CD4-positive, alpha-beta T cell treated with Interleukin-4 for 1 hour (primary cell): ENCODE data around the gene IL4.
A peak's percentile ranks its signal among the peaks of the same experiment; 100 is the strongest.

Experiments used
- DNase-seq, 2 donors: peaks; one replicate each; pipeline ENCODE4 v3.0.0-alpha.2; 2020 to 2022

IL4 gene

DNA sequence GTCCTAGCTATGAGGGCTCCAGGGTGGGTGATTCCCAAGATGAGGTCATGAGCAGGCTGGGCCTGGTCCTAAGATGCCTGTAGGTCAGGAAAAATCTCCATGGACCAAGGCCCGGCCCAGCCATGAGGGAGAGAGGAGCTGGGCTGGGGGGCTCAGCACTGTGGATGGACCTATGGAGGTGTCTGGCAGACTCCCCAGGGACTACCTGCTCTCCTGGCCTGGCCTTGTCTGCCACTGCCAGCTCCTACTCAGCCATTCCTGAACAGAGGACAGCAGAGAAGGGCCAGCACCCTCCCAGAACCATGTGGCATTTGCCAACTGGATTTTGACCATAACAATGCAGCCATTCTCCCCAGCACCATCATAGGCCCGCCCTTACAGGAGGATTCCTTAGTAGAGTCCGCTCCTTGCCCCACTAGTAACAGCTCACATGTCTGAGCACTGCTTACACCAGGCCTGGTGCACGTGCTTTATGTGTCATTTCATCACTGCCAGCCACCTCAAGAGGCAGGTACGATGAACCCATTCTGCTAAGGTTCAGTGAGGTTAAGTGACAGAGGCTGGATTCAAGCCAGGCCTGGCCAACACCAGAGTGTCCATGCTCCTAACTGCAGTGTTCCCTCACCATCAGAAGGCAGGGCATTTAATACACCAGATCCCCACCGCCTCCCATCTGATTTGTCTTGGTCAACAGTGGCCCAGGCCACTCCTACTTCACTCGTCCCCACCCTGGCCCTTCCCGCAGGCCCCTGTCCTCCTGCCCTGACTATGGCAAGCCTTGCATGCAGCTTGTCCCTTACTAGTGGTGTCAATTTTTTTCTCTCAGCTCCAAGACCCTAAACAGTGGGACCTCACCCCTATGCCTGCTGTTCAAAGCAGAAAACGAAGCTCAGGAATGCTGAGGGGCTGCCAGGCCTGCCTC lies 15.1 kb upstream of the IL4 start:
- no peak for DNase-seq

- DNase-seq = no peak
Observed at GRCh38 chr5:132659598-132660493, 13.9 kb upstream of the IL4 start.

GRCh38 chr5:132661231-132662003 lies 12.4 kb upstream of the IL4 start:
- DNase-seq = no peak

DNA sequence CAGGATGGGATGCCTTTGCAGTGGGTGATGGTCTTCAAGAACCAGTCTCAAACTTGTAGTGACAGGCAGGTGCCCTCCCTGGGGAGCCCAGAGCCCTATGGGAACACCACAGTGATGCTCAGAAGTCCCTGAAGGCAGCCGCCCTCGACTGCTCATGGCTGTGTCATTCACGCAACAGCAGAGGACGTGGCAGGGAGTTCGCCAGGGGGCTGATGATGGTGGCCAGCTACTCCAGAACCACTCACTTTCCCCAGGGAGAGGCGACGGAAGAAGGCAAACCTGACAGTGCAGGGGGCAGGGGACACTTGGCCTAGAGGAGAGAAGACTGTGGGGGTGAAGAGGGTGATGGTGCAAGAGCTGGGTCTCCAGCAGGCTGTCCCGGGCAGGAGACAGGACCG lies 11.8 kb upstream of the IL4 start:
- DNase-seq = no peak

- DNase-seq = peak; percentile 60 to 74
Observed at GRCh38 chr5:132662925-132663770, 10.6 kb upstream of the IL4 start.

GRCh38 chr5:132663771-132664695 lies 9.8 kb upstream of the IL4 start:
- DNase-seq = peak; percentile 49 to 55

GRCh38 chr5:132664696-132665209 lies 9.0 kb upstream of the IL4 start:
- no peak for DNase-seq

DNA sequence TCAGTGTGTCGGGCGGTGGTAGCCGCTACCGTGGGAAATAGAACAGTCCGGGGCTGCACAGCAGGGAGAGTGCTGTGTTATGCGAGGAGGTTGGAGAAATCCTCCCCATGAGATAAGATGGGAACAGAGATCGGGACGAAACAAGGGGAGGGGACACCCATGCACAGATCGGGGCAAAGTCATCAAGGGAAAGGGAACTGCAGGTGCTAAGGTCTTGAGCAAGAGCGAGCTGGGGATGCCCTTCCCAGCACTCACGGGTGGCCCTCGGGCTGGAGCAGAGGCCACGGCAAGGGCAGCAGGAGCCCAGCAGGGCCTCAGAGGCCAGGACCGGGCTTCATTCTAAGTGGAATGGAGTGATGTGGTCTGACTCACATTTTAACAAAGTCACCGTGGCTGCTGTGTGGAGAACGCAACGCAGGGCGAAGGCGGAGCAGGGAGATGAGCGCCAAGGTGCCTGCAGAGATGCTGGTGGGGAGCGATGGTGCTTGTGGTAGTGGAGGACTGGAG lies 8.2 kb upstream of the IL4 start:
- no peak for DNase-seq

DNA sequence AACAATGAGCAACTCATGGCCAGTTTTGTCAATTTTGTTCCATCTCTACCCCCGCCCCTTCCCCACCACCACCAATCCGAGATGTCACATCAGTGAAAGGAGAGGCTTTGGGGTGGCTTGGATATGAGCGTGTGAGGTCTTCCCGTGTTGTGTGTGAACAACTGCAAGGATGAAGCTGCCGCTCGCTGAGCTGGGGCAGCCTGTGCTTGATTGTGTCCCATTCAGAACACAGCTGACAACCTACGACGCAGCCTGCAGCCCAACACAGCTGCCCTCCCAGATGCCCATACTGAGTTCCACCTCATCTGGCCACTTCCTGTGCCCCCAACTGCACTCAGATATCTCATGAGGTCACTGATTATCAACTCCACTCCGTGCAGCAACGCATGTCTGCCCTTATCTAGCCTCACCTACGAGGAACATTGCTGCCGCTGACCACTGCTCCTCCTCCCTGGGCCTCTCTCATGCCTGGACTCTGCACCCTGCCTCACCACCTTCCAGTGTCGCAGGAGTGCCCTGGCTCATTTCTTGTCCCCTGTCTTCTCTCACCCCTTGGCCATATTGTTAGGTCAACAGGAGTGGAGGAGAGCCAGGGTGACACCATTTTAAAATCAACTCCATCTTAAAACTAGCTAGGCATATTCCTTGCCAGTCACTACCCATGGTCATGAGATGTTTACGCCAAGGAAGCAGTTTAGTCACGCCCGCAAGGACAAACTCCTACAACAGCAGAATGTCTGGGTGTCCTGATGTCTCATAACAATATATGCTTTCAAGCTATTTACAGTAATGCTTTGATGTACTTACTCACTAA lies 7.3 kb upstream of the IL4 start:
- no peak for DNase-seq

DNA sequence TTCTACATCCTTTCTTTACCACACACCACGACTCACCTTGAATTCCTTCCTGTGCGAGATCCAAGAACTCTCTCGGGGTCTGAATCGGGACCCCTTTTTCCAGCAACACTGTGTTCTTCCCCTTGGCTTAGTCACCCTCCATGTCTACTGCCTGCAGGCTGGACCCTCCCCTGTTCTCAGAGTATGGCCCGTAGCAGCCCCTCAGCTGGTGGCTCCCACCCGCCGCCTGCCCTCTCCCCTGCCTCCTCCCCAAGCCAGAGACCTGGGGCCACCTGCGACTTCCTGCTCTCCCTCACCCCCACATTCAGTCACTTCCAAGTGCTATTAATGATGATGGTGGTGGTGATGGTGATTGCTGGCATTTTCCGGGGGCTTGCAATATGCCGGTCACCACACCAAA lies 6.5 kb upstream of the IL4 start:
- no peak for DNase-seq

DNA sequence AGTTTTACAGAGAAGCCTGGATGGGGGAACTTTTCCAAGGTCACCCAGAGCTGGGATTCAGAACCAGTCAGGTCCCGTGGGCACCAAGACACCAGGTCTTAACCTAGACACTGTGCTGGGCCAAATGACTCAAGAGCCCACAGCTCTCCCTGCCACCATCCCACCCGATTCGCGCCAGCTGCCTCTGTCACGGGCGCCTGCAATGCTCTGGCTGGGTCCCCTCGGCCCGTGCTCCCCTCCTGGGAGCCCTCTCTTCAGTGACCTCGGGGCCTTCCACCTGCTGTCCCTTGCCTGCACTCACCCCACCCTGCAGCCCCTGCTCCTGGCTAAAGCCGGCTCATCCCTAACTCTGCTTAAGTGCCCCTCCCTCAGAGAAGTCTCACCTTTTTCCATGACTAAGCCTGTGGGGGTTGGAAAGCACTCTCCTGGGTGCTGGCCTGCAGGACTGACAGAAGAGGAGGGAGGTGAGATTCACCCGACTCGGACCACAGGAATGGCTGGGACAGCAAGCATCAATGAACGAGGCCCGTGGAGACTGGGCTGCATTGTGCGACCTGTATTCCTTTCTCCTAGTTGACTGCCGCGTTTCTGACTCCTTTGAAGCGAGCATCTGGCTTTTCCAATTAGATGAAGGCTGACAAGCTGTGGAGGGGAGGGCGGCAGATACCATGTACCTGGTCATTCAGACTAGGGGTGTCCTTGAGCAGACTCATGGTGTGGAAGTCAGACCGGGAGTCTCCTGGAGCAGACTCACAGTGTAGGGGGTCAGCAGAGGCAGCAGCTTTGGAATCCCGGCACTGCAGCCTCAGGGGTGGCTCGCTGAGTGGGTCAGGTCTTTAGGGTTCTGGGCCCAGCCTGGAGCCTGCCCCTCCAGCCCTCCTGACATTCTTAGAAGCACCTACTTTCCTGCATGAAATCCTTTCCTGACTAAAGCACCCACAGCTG lies 5.8 kb upstream of the IL4 start:
- no peak for DNase-seq

DNA sequence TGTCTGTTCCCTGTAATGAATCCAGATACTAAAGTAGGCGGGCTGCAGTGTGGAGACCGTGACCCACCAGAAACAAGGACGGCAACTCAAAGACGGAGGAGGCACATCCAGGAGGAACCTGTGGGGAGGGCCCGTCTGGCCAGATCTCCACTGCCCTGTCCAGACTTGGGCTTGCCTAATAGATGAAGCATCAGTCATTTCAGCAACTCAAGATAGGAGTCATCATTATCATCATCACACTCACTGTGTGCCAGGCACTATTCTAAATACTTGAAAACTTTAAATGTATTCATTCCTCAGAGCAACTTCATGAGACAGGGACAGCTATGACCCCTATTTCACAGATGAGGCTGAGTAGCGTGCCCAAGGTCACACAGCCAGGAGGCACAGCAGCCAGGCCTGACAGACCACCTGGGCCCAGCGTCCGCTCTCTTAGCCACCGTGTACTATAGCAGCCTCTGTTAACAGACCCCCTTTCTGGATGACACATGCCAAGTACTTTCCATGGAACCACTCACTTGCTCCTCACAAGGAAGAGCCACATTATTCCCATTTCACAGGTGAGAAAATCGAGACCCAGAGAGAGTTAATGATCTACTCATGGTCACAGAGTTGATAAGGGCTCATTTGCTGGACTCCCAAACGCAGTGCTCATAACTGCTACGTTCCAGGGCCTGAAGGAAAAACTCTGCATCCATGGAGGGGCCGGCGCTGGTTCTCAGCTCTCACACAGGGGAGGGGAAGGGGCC lies 4.9 kb upstream of the IL4 start:
- no peak for DNase-seq

DNA sequence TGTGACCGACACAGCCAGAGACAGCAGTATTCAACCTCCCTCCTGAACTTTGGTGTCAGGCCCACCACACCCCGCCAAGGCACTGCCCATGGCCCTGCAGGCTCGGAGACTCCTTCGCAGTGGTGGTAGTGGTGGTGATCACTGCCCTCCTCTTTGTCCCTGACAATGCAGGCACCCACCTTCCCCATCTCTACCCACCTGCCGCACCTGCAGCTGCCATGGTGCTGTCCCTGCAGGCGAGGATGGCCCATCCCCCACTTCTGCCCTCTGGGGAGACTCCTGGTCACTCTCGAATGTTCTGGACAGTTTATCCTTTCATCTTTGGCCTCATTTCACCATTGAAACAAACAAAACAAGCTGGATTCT lies 4.4 kb upstream of the IL4 start:
- DNase-seq = no peak

GRCh38 chr5:132669966-132670882 lies 3.6 kb upstream of the IL4 start:
- DNase-seq = no peak

GRCh38 chr5:132671000-132671399 lies 2.8 kb upstream of the IL4 start:
- no peak for DNase-seq

DNA sequence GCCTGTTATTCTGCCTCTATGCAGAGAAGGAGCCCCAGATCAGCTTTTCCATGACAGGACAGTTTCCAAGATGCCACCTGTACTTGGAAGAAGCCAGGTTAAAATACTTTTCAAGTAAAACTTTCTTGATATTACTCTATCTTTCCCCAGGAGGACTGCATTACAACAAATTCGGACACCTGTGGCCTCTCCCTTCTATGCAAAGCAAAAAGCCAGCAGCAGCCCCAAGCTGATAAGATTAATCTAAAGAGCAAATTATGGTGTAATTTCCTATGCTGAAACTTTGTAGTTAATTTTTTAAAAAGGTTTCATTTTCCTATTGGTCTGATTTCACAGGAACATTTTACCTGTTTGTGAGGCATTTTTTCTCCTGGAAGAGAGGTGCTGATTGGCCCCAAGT lies 301 bp upstream of the IL4 start:
- no peak for DNase-seq
